DND-41 (cell line): Measurements from ENCODE around the gene WIF1.

Source experiments
- ATAC-seq: fragments of 200-7000 bp; cut with Tn5 transposase; 3 replicates; pipeline ENCODE4 v1.9.1; 2021; ENCODE audit warnings: low read depth; ENCODE audit not compliant: insufficient read depth
- DNase-seq: peaks from one replicate; pipeline ENCODE4 v3.0.0-alpha.2; 2020
- H2AFZ ChIP-seq: 2 replicates; pipeline ENCODE4 v1.6.0; 2012; ENCODE audit warnings: low read depth, low read length
- H3K27ac ChIP-seq: 2 replicates; pipeline ENCODE4 v1.5.1; 2012; ENCODE audit warnings: low read length, inconsistent platforms
- H3K27me3 ChIP-seq: fragments of 200-600 bp; sonication (generic); 2 replicates; pipeline ENCODE4 v1.6.0; 2012; ENCODE audit warnings: low read length, mild to moderate bottlenecking, inconsistent platforms; ENCODE audit not compliant: insufficient read depth, poor library complexity
- H3K36me3 ChIP-seq: 2 replicates; pipeline ENCODE4 v1.5.1; 2012; ENCODE audit warnings: low read length, inconsistent platforms; ENCODE audit not compliant: insufficient read depth
- H3K4me1 ChIP-seq: 2 replicates; pipeline ENCODE4 v1.5.1; 2012; ENCODE audit warnings: mild to moderate bottlenecking, low read length; ENCODE audit not compliant: insufficient read depth
- H3K4me2 ChIP-seq: 2 replicates; pipeline ENCODE4 v1.6.0; 2012; ENCODE audit warnings: mild to moderate bottlenecking, moderate library complexity, low read length, inconsistent platforms; ENCODE audit not compliant: insufficient read depth
- H3K4me3 ChIP-seq, 2 experiments: fragments of 200-600 bp in 1 of 2; shearing (Covaris generic) in 1 of 2; 2 replicates each; pipeline ENCODE4 v1.5.1; 2012 to 2016; ENCODE audit warnings: inconsistent platforms in 2 of 2, low read length in 2 of 2, mild to moderate bottlenecking in 2 of 2, low read depth in 1 of 2, moderate library complexity in 1 of 2
- H3K79me2 ChIP-seq: 2 replicates; pipeline ENCODE4 v1.6.0; 2012; ENCODE audit warnings: low read length, inconsistent platforms; ENCODE audit not compliant: insufficient read depth
- H3K9ac ChIP-seq: 2 replicates; pipeline ENCODE4 v1.6.0; 2012; ENCODE audit warnings: low read depth, mild to moderate bottlenecking, inconsistent platforms, low read length, moderate library complexity
- H3K9me3 ChIP-seq: 2 replicates; pipeline ENCODE4 v1.5.1; 2012; ENCODE audit warnings: low read length, moderate library complexity, mild to moderate bottlenecking, inconsistent platforms; ENCODE audit not compliant: insufficient read depth, severe bottlenecking
- H4K20me1 ChIP-seq: 2 replicates; pipeline ENCODE4 v1.6.0; 2012; ENCODE audit warnings: low read length; ENCODE audit not compliant: insufficient read depth
- EZH2 ChIP-seq: IDR thresholded peaks from 3 replicates; pipeline ENCODE4 v1.6.1; 2012; ENCODE audit warnings: borderline replicate concordance, low read depth, mild to moderate bottlenecking, moderate library complexity, low read length, inconsistent platforms; ENCODE audit not compliant: severe bottlenecking
- TF ChIP-seq, protein P1 (sequence below): IDR thresholded peaks from 2 replicates; pipeline ENCODE4 v1.5.1; 2012; ENCODE audit warnings: borderline replicate concordance, low read length, moderate library complexity, mild to moderate bottlenecking; ENCODE audit not compliant: poor library complexity, severe bottlenecking; ENCODE audit errors: extremely low read depth

Gene WIF1

DNA sequence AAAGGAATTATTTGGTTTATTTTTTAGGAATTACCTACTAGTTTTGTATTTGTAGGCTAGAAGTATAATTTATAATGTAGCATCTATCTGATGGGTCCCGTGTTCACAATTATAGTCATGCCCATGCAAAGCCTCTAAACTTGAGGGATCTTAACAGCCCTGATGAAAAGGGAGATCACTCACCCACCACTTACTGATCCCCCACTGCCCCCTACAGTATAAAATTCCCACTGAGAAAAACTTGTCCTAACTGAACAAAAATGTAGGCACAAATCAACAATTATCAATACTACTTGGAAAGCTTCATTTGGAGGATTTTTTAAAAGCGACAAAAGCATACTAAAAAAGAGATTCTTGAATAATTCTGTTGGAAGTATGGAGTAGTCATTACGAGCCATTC, 21.0 kb downstream of the WIF1 start:
- Histone ChIP-seq H3K36me3 (no peaks in the 10 kb centered on the region), H3K27me3 (peaks cover 12% of the 10 kb centered on the region), H2AFZ (no peak overlapping the region), H3K27ac (no peak overlapping the region), H3K9me3 (no peaks in the 10 kb centered on the region), H3K4me3 (no peak overlapping the region), H4K20me1 (no peaks in the 10 kb centered on the region), H3K4me2 (no peak overlapping the region), H3K4me1 (no peaks in the 10 kb centered on the region), H3K9ac (no peak overlapping the region), H3K79me2 (no peaks in the 10 kb centered on the region)
- TF ChIP-seq EZH2 = no peak
- TF ChIP-seq, protein P1, sequence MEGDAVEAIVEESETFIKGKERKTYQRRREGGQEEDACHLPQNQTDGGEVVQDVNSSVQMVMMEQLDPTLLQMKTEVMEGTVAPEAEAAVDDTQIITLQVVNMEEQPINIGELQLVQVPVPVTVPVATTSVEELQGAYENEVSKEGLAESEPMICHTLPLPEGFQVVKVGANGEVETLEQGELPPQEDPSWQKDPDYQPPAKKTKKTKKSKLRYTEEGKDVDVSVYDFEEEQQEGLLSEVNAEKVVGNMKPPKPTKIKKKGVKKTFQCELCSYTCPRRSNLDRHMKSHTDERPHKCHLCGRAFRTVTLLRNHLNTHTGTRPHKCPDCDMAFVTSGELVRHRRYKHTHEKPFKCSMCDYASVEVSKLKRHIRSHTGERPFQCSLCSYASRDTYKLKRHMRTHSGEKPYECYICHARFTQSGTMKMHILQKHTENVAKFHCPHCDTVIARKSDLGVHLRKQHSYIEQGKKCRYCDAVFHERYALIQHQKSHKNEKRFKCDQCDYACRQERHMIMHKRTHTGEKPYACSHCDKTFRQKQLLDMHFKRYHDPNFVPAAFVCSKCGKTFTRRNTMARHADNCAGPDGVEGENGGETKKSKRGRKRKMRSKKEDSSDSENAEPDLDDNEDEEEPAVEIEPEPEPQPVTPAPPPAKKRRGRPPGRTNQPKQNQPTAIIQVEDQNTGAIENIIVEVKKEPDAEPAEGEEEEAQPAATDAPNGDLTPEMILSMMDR = peak; percentile 25
- no peak for DNase-seq
- no peak for ATAC-seq

DNA sequence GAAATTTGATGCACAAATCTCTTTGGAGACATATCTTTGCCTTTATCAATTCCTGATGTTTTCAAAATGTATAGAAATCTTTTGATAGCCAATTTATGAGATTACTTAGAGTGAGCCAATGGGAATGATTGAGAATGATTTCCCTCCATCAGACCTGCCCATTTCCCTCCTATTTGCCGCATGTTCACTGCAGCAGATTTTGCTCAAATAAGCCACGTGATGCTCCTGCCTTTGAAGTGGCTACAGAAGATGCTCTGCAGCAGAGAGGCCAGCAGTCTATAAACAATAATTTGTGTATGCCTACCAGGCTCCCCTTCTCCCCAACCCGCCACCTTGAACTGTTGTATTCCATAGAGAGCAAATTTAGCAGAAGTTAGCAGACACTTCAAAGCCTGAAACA, 21.9 kb downstream of the WIF1 start:
- Histone ChIP-seq H3K4me3 (no peak overlapping the region), H3K9ac (no peak overlapping the region), H3K36me3 (no peaks in the 10 kb centered on the region), H3K4me1 (no peaks in the 10 kb centered on the region), H3K27ac (no peak overlapping the region), H4K20me1 (no peaks in the 10 kb centered on the region), H3K27me3 (peaks cover 12% of the 10 kb centered on the region), H3K9me3 (no peaks in the 10 kb centered on the region), H2AFZ (no peak overlapping the region), H3K79me2 (no peaks in the 10 kb centered on the region), H3K4me2 (no peak overlapping the region)
- ATAC-seq (peak; percentile 74), DNase-seq (peak; percentile 30)
- TF ChIP-seq EZH2 = peak; percentile 39
- TF ChIP-seq, protein P1 = no peak

DNA sequence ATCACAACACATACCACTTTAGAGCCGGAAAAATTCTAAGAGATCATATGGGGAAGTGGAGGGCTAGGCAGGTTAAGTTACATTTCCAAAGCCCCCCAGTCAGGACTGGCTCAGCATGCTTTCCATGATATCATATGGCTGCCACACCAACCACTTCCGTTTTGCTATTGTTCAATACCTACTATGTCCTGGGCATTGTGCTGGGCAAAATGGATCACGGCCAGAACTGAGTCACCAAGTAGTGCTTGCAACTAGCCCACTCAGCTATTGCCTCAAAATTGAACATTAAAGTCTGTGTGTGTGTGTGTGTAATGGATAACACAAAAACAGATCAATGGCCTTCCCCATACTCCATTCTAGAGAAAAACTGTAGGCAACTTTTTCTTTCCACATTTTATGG, 22.7 kb downstream of the WIF1 start:
- Histone ChIP-seq H3K27me3 (peaks cover 12% of the 10 kb centered on the region), H4K20me1 (no peaks in the 10 kb centered on the region), H3K4me1 (no peaks in the 10 kb centered on the region), H3K4me3 (no peak overlapping the region), H3K9me3 (no peaks in the 10 kb centered on the region), H3K4me2 (no peak overlapping the region), H3K9ac (no peak overlapping the region), H3K36me3 (no peaks in the 10 kb centered on the region), H3K27ac (no peak overlapping the region), H2AFZ (no peak overlapping the region), H3K79me2 (no peaks in the 10 kb centered on the region)
- DNase-seq (no peak), ATAC-seq (no peak)
- TF ChIP-seq, protein P1 = no peak
- TF ChIP-seq EZH2 = no peak

DNA sequence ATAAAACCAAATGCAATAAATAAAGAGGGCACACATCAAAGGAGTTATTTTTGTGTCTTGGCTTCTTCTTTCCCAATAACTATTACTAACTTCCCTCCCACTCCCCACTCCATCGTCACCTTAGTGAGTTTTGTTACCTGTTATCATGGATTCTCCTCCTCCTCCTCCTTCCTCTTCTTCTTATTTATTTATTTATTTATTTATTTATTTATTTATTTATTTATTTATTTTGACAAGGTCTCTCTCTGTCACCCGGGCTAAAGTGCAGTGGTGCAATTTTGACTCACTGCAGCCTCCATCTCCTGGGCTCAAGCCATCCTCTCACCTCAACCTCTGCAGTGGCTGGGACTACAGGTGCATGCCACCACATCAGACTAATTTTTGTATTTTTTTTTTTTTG, 26.4 kb downstream of the WIF1 start:
- Histone ChIP-seq H3K27ac (no peak overlapping the region), H3K4me3 (no peak overlapping the region), H3K36me3 (no peaks in the 10 kb centered on the region), H3K9ac (no peak overlapping the region), H3K79me2 (no peaks in the 10 kb centered on the region), H3K4me1 (no peaks in the 10 kb centered on the region), H3K27me3 (peaks cover 12% of the 10 kb centered on the region), H3K9me3 (no peaks in the 10 kb centered on the region), H3K4me2 (no peak overlapping the region), H2AFZ (no peak overlapping the region), H4K20me1 (no peaks in the 10 kb centered on the region)
- DNase-seq = no peak
- no peak for TF ChIP-seq EZH2
- TF ChIP-seq, protein P1 = no peak
- no peak for ATAC-seq
